ENCODE results near the gene CTNNBL1.

DNA sequence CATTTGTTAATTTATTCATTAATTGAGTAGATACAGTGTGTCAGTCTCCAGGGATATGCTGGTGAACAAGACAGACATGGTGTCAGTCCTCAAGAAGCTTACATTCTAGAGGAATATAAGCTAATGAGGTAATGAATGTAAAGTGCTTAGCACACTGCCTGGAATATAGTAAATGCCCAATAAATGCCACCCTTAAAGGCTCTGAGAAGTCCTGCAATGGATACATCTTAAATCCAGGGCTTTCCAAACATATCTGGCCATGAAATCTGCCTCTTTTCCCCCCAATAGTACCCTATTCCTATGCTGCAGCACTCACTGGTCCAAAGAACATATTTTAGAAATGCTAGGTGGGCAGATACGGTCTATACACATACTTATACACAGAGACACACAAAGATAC is 49.2 kb upstream of the CTNNBL1 start:
- TF ChIP-seq POLR2AphosphoS5 (IDR thresholded peaks at IDR 0.05; ENCODE audit: borderline replicate concordance, low read depth, low read length), result no peak
- TF ChIP-seq EZH2 (IDR thresholded peaks at IDR 0.05), result no peak
